ENCODE measurements around the gene ELANE. TPM values are rescaled to one million over a fixed set of nuclear protein-coding genes. Genes with fewer than 3 reads are reported as not detected.
A peak's percentile ranks its signal among the peaks of the same experiment; 100 is the strongest.

The ELANE gene
- total and polyA plus RNA-seq, 7 donors = 0.39 to 0.95 (median 0.55) TPM; not detected in 2

- TF ChIP-seq CTCF (IDR thresholded peaks at IDR 0.05) = no peak
- Histone ChIP-seq H3K4me3 (peak overlapping the region; percentile 48), H3K9me3 (no peaks in the 10 kb centered on the region), H3K4me1 (no peaks in the 10 kb centered on the region), H3K27ac (no peak overlapping the region), H3K36me3 (ENCODE audit: insufficient read depth in 1 of 2, low read depth in 1 of 2) (no peaks in the 10 kb centered on the region), H3K27me3 (ENCODE audit: insufficient read depth in 3 of 3, low read length in 2 of 3) (peaks cover 0 to 42% (median 11%) of the 10 kb centered on the region in 3 donors)
- DNase-seq (no peak), ATAC-seq (no peak)
- intact Hi-C loops (cut with DNase I) = no loop called here
- WGBS, 3 donors = 1 to 2% (median 2%) methylated on average over 27 to 64 of the region's 64 CpGs
Observed at GRCh38 chr19:821231-821824, 30.8 kb upstream of the ELANE start.

DNA sequence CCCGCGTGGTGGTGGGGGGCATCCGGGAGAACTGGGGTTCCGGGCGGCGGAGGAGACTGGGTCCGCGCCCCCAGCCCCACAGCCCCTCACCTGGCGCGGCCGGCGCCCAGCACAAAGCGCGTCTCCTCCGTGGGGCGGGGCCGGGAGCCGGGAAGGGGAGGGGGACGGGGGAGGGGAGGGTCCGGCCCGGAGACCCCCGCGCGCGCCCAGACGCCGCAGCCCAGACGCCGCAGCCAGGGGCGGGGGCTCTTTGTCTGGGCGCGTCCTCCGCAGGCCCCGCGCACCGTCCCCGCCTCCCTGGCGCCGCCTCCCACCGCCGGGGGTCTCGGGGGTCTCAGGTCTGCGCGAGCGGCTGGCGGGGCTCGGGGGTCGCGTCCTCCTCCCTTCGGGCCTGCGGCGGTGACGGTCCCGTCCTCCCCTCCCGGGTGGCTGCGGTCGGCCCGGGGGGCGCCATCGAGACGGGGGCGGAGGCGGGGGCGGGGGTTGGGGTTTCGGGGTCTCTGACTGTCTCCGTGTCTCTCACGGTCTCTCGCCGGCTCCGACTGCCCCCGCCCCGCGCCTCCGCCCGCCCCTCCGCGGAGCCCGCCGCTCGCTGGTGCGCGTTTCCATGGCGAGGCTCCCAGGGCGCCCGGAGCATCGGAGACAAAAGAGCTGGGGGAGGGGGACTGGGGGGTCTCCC is 30.1 kb upstream of the ELANE start, which contains the start of gene PLPPR3:
Gene PLPPR3, minus strand, starts transcription at position 131 of the 679 bp plus-strand sequence. CDS start 396 bp downstream, outside the sequence.
- Histone ChIP-seq H3K4me1 (no peaks in the 10 kb centered on the region), H3K9me3 (no peaks in the 10 kb centered on the region), H3K27ac (no peak within 1 kb of the TSS), H3K4me3 (peak within 1 kb of the TSS; percentile 48), H3K36me3 (ENCODE audit: insufficient read depth in 1 of 2, low read depth in 1 of 2) (no peaks in the 10 kb centered on the region), H3K27me3 (ENCODE audit: insufficient read depth in 3 of 3, low read length in 2 of 3) (peaks cover 0 to 45% (median 11%) of the 10 kb centered on the region in 3 donors)
- DNase-seq (no peak), ATAC-seq (no peak)
- 2% methylated on average over 21 to 85 of the region's 86 CpGs for WGBS, 3 donors
- TF ChIP-seq CTCF (IDR thresholded peaks at IDR 0.05) = no peak
- intact Hi-C loops (cut with DNase I) = no loop called here

DNA sequence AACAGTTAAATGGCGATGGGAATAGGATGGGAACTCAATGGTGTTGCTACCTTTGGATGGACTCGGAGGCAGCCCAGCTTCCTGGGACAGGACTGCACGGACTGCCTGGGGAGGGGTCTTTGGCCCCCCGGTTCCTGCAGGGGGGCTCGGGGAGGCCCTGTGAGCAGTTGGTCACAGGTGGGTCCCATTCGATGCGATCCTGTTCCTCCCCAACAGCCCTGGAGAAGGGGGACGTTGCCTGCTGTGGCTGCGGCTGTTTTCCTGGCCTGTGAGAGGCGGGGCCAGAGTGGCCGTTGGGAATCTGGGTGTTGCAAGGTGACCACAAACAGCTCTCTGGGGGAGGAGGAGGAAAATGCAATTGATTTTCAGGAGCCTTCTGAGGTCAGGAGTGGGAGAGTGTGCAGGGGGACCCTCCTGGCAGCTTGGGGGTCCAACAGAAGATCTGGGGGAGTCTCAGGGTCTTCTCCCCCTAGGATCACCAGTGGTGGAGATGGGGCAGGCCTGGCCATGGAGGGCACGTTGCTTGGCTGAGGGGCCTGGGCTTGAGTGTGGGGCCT is 28.5 kb upstream of the ELANE start:
- H3K9me3 ChIP-seq = no peaks in the 10 kb centered on the region
- no peak for TF ChIP-seq CTCF (IDR thresholded peaks at IDR 0.05)
- H3K4me3 ChIP-seq = no peak overlapping the region
- ATAC-seq = no peak
- no peaks in the 10 kb centered on the region for H3K36me3 ChIP-seq (ENCODE audit: insufficient read depth in 1 of 2, low read depth in 1 of 2)
- peaks cover 0 to 55% (median 14%) of the 10 kb centered on the region in 3 donors for H3K27me3 ChIP-seq (ENCODE audit: insufficient read depth in 3 of 3, low read length in 2 of 3)
- DNase-seq = no peak
- intact Hi-C loops (cut with DNase I) = no loop called here
- WGBS, 3 donors = 49 to 53% (median 51%) methylated on average over 11 to 12 of the region's 12 CpGs
- H3K27ac ChIP-seq = no peak overlapping the region
- H3K4me1 ChIP-seq = no peaks in the 10 kb centered on the region

- intact Hi-C loops (cut with DNase I) = no loop called here
- ATAC-seq (no peak), DNase-seq (no peak)
- H3K9me3 ChIP-seq = no peaks in the 10 kb centered on the region
- no peak overlapping the region for H3K4me3 ChIP-seq
- no peak for TF ChIP-seq CTCF (IDR thresholded peaks at IDR 0.05)
- 70 to 73% (median 72%) methylated on average over 15 of the region's 15 CpGs for WGBS, 3 donors
- H3K36me3 ChIP-seq (ENCODE audit: insufficient read depth in 1 of 2, low read depth in 1 of 2) = no peaks in the 10 kb centered on the region
- no peak overlapping the region for H3K27ac ChIP-seq
- H3K4me1 ChIP-seq = no peaks in the 10 kb centered on the region
- peaks cover 0 to 60% (median 15%) of the 10 kb centered on the region in 3 donors for H3K27me3 ChIP-seq (ENCODE audit: insufficient read depth in 3 of 3, low read length in 2 of 3)
Observed at GRCh38 chr19:824885-825284, 27.2 kb upstream of the ELANE start.

Data from psoas muscle (tissue), 8 donors.